ENCODE results near the gene NIM1K. TPM values are rescaled to one million over a fixed set of nuclear protein-coding genes. Genes with fewer than 3 reads are reported as not detected.
A peak's percentile ranks its signal among the peaks of the same experiment; 100 is the strongest.

Gene NIM1K
- total RNA-seq, 6 experiments from 2014 or later, result 0.14 to 0.85 (median 0.38) TPM

DNA sequence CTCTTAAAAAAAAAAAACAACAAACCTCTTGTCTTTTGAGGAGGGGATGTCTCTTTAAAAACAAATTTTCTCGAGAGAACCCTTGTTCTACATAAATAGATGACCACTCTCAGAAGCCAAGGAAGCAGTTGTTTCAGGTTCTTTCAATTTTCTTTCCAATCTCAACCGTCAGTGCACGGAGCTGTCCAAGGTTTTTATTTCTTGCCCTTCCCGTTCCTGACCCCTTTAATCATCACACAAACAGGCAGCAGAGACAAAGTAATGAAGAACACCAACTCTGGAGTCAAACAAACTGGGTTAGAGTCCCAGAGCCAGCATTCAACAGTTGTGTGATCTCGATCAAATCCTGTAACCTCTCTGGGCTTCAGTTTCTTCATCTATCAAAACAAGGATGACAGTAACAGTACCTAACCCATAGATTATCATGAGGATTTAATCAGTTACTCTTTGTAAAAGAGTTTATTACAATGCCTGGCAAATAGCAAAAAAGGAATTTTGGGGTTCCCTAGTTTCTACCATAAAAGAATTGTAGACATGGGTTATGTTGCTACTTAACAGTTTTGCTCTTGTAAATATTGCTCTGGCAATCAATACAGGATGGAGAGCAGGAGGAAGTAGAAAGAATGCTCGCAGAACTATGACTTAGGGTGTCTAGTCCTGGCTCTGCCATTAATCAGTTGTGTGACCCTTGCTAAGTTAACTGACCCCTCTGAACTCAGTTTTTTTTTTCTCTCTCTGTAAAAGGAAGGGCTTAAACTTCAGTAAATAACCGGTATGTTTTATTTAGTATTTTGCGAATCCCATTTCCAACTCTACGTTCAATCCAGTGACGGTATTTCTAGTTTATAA, 1.0 kb upstream of the NIM1K start:
- Mint-ChIP-seq H3K9me3 (no peaks in the 10 kb centered on the region), H3K27me3 (ENCODE audit: insufficient read depth) (no peaks in the 10 kb centered on the region; the same call in 1 of the 2 replicates), H3K4me3 (peak overlapping the region; percentile 32; the same call in 1 of the 2 replicates), H3K27ac (no peak overlapping the region), H3K36me3 (ENCODE audit: low read depth) (0 out of 2 replicates have a peak, but pooled peaks cover 5% of the 10 kb centered on the region), H3K4me1 (ENCODE audit: low read depth) (peaks cover 23% of the 10 kb centered on the region)
- TF ChIP-seq, protein P1, sequence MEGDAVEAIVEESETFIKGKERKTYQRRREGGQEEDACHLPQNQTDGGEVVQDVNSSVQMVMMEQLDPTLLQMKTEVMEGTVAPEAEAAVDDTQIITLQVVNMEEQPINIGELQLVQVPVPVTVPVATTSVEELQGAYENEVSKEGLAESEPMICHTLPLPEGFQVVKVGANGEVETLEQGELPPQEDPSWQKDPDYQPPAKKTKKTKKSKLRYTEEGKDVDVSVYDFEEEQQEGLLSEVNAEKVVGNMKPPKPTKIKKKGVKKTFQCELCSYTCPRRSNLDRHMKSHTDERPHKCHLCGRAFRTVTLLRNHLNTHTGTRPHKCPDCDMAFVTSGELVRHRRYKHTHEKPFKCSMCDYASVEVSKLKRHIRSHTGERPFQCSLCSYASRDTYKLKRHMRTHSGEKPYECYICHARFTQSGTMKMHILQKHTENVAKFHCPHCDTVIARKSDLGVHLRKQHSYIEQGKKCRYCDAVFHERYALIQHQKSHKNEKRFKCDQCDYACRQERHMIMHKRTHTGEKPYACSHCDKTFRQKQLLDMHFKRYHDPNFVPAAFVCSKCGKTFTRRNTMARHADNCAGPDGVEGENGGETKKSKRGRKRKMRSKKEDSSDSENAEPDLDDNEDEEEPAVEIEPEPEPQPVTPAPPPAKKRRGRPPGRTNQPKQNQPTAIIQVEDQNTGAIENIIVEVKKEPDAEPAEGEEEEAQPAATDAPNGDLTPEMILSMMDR (IDR thresholded peaks at IDR 0.05), result no peak
- DNase-seq, result peak; percentile 32

DNA sequence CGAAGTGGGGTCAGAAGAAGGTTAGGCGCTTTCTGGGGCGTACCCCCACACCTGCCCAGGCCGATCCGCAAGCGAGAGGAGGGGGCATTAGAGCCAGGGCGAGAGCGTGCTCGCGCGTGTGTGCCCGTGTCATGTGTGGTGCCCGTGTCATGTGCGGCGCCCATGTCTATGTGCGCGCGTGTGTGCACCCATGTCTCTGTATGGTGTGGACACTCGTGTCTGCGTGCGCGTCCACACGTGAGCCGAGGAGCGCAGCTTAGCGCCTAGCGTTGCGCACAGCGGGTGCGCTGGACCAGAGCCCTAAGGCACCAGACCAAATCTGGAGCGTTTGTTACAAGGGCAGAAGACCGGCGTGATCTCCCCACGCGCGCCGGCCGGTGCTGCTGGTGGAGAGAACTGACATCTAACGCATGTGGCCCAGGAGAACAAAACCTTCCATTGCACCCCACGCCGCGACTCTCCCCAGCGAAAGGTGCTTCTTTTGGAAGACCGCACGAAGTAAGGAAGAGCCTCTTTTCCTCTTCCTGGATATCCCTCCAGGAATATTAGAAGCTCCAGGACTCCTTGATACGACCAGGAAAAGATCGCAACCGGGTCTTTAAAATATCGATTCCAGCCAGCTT, 644 bp downstream of the NIM1K start:
- Mint-ChIP-seq H3K27me3 (ENCODE audit: insufficient read depth) (no peaks in the 10 kb centered on the region; the same call in 1 of the 2 replicates), H3K27ac (peak overlapping the region; percentile 98)
- DNase-seq, result peak; percentile 16

DNA sequence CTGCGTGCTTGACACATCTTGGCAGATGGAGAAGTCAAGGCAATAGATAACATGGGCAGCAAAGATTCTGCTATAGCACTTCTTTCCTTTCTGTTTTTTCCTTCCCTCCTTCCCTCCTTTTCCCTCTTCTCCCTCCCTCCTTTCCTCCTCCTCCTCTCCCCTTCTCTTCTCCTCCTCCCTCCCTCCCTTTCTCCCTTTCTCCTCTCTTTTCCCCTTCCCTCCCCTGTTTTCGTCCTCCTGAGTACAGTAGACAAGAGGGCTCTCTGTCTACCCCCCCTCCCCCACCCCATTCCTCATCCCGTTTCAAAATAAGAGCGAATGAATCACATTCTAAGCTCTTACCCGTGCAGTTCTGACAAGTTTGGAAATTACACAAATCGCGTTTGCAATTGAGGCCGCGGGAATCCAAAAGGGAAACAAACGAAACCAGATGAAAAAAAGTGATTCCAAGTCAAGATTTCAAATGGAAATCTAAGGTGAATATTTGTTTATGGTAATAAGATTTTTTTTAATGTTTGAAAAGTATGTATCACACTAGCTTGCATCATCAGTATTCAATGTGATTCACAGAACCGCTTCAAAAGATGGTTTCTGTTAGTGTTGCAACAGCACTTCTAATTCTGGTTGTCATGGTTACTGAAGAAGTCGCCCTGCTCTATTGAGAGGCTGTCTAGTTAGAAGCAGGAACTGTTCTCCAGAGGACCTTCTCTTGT, 1.3 kb downstream of the NIM1K start:
- Mint-ChIP-seq H3K4me1 (ENCODE audit: low read depth) (peaks cover 23% of the 10 kb centered on the region), H3K4me3 (peak overlapping the region; percentile 85), H3K27me3 (ENCODE audit: insufficient read depth) (no peaks in the 10 kb centered on the region; the same call in none of the 2 replicates), H3K9me3 (no peaks in the 10 kb centered on the region), H3K36me3 (ENCODE audit: low read depth) (no peaks in the 10 kb centered on the region), H3K27ac (peak overlapping the region; percentile 98)
- peak; percentile 97 for DNase-seq
- TF ChIP-seq, protein P1 (IDR thresholded peaks at IDR 0.05), result no peak

More for the DNA sequence above, 644 bp downstream of the NIM1K start:
- 0 out of 2 replicates have a peak, but pooled peaks cover 5% of the 10 kb centered on the region for H3K36me3 Mint-ChIP-seq (ENCODE audit: low read depth)
- H3K4me3 Mint-ChIP-seq, result peak overlapping the region; percentile 85
- no peaks in the 10 kb centered on the region for H3K9me3 Mint-ChIP-seq
- peaks cover 23% of the 10 kb centered on the region for H3K4me1 Mint-ChIP-seq (ENCODE audit: low read depth)
- TF ChIP-seq, protein P1 (IDR thresholded peaks at IDR 0.05), result no peak

DNA sequence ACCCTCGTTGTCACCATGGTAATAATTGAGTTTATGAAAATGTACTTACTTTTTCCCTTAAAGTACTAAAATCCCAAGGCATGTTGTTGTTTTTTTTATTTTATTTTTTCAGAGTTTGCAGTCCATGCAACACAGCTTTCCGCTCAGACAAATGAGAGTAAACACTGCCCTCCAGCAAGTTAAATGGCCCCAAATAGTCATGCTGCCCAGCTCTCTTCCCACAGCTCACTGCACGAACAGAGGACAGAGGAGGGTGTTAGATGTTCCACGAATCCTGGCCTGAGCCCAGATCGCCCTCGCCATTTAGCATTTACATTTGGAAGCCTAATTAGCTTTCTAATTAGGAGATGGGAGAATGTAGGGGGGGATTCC, 1.9 kb downstream of the NIM1K start:
- Mint-ChIP-seq H3K27me3 (ENCODE audit: insufficient read depth) (no peaks in the 10 kb centered on the region; the same call in none of the 2 replicates), H3K9me3 (no peaks in the 10 kb centered on the region), H3K4me3 (peak overlapping the region; percentile 85), H3K36me3 (ENCODE audit: low read depth) (no peaks in the 10 kb centered on the region), H3K4me1 (ENCODE audit: low read depth) (peaks cover 23% of the 10 kb centered on the region), H3K27ac (peak overlapping the region; percentile 98)
- no peak for DNase-seq
- TF ChIP-seq, protein P1 (IDR thresholded peaks at IDR 0.05), result no peak

DNA sequence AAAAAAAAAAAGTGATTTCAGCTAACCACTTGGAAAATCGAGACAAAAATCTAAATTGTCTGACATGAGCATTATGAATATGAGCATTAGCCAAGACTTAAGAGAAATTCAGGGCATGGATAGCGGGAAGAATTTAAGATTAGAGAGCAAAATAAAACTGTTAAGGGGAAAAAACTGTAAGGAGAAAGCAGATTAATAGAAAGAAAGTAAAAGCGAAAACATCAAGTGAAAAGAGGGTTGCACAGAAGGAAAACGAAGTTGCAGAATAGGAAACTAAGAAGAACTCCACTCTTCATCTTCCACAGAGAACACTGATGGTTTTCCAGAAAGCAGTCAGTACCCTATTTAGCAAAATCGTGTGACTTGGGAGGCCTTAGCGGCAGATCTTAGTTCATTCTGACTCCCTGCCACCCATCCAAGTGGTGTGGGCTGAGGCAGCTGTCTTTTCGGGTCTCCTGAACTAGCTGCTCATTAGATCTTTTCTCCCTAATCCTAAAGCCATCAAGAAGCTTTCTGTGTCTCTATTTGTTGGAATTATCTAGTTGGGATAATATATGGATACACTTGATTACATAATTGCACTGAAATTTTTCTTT, 3.7 kb downstream of the NIM1K start:
- no peaks in the 10 kb centered on the region for H3K9me3 Mint-ChIP-seq
- H3K27me3 Mint-ChIP-seq (ENCODE audit: insufficient read depth), result no peaks in the 10 kb centered on the region; the same call in none of the 2 replicates
- H3K4me3 Mint-ChIP-seq, result no peak overlapping the region
- H3K4me1 Mint-ChIP-seq (ENCODE audit: low read depth), result peaks cover 20% of the 10 kb centered on the region
- no peaks in the 10 kb centered on the region for H3K36me3 Mint-ChIP-seq (ENCODE audit: low read depth)
- TF ChIP-seq, protein P1 (IDR thresholded peaks at IDR 0.05), result no peak
- H3K27ac Mint-ChIP-seq, result no peak overlapping the region
- DNase-seq, result no peak
